GM10248 (cell line): ENCODE data around the gene CRBN.

Experiments
- CTCF ChIA-PET: fragments of 300-600 bp; sonication (Branson Sonifier 250); formaldehyde crosslinking; extraction: SDS; loops from one replicate; lab custom pipeline; 2021; ENCODE audit warnings: antibody characterized with exemption; lab: Yijun Ruan, JAX
- POLR2A ChIA-PET: fragments of 350-650 bp; sonication (Branson Sonifier 250); formaldehyde crosslinking; extraction: SDS; loops from one replicate; lab custom pipeline; 2020; ENCODE audit warnings: antibody characterized with exemption; lab: Yijun Ruan, JAX
- DNase-seq: peaks from one replicate; pipeline ENCODE4 v3.0.0; 2012; ENCODE audit errors: extremely low spot score
- TF ChIP-seq, protein P1 (sequence below): IDR thresholded peaks from 2 replicates; pipeline ENCODE4 v1.5.1; 2012; ENCODE audit warnings: mild to moderate bottlenecking, low read depth; ENCODE audit errors: extremely low read depth, missing control alignments, control extremely low read depth

Gene CRBN

DNA sequence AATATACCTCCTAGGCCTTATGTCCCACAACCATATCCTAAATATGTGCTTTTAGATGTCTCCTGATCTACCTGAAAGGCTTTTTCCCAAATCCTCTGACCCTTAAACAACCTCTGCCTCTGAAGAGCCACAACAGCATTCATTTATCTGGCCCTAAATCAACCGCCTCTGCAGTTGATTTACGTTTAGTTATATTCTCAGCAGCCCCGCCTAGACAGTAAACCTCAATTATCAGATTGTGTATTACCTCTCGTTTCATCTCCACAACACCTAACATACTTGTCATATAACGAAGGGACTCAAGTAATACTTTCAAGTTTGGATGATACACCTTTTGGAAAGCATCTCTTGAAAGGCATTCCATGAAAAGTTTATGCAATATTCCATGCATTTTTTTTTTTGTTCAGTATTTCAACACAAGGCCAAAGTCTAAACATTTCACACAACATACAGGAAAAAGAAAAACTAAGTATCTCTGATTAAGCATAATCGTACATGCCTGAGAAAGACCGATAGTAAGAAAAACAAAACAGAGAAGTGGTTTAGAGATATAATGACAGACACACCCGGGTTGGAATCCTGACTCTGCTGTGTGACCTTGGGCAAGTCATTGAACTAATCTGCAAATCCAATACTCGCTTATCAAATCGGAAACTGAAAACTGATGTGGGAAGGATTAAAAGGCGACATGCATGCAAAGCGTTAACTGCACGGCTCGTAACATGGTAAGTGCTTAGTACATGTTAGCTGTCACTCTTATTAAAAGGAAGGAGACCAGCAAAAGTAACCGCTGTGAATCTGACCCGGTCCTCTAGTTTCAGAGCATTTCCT is 778 bp downstream of the CRBN start:
- DNase-seq: no peak
- ChIA-PET CTCF (interaction anchor here (0.7 to 1.2 kb wide), 7 partner anchors 9 to 106 kb away, joined by 3 to 6 read pairs (median 3); no protein-coding TSS in a partner anchor), POLR2A (no interaction called here)
- TF ChIP-seq, protein P1, sequence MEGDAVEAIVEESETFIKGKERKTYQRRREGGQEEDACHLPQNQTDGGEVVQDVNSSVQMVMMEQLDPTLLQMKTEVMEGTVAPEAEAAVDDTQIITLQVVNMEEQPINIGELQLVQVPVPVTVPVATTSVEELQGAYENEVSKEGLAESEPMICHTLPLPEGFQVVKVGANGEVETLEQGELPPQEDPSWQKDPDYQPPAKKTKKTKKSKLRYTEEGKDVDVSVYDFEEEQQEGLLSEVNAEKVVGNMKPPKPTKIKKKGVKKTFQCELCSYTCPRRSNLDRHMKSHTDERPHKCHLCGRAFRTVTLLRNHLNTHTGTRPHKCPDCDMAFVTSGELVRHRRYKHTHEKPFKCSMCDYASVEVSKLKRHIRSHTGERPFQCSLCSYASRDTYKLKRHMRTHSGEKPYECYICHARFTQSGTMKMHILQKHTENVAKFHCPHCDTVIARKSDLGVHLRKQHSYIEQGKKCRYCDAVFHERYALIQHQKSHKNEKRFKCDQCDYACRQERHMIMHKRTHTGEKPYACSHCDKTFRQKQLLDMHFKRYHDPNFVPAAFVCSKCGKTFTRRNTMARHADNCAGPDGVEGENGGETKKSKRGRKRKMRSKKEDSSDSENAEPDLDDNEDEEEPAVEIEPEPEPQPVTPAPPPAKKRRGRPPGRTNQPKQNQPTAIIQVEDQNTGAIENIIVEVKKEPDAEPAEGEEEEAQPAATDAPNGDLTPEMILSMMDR: no peak

DNA sequence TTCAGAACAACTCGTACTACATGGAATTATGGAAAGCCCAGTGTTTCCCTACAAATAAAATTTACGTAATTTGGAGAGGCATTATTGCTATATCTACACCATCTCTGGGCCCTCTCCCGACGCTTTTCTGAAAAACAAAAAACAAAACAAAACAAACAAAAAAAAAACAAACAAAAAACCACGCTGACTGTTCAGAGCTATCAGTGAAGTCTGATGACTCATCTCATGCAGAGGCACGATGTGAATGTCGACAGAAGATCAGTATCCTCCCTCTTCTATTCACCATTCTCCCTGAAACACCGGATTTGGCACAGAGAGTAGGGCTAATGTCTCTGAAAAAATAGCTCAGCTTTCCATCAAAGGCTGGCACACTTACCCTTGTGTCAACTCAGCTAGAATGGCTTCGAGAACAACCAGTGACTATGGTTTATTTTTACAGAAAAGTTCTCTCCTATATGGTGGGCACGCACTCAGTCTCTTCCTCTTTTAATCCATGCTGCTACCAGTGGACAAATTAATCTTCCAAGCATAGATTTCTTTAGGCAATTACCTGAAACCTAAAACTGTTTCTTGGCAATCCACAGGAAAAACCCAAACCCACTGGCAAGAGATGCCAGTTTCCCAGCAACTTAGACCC is 1.5 kb downstream of the CRBN start:
- TF ChIP-seq, protein P1: no peak
- CTCF ChIA-PET: interaction anchor here (0.6 to 1.0 kb wide), 3 partner anchors 10 to 31 kb away, joined by 3 to 5 read pairs (median 4); no protein-coding TSS in a partner anchor
- DNase-seq: no peak
- POLR2A ChIA-PET: no interaction called here

DNA sequence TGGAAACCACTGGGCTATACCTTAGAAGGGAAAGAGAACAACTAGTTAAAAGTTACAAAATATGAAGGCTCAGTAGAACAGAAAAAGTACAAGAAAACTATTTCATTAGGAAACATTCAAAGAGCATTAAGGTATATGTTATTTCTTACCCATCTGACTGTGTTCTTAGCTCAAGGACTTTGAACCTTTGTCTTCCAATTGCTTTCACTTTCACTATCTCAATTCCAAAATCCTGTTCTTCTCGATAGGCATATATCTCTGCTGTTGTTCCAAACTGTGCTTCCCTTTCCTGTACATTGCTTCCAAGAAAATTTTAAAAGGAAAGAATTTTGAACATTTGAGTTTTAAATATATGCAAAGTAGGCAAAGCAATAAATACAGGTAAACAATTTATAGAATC is 6.9 kb downstream of the CRBN start:
- CTCF ChIA-PET: interaction anchor here (1.0 to 2.8 kb wide), 8 partner anchors 9 to 78 kb away, joined by 3 to 10 read pairs (median 3); no protein-coding TSS in a partner anchor
- TF ChIP-seq, protein P1: no peak
- POLR2A ChIA-PET: no interaction called here
- DNase-seq: peak; percentile 16

DNA sequence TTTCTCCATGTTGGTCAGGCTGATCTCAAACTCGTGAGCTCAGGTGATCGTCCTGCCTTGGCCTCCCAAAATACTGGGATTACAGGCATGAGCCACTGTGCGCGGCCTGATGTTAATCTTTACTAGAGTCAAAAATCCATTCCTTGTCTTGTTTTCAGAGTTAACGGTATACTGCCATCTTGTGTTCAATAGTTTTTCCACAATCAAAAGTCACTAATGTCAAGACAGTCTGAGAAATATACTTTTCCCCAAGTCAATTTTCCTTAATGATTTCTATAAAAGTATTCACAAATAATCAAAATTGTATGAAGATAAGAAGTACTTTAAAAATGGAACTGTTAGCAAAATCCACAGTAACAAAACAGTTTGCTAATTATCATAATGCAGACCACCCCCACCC is 8.5 kb downstream of the CRBN start:
- CTCF ChIA-PET: interaction anchor here (1.0 to 2.8 kb wide), 5 partner anchors 8 to 41 kb away, joined by 3 to 10 read pairs (median 5); partner anchors contain the start of gene CRBN

DNA sequence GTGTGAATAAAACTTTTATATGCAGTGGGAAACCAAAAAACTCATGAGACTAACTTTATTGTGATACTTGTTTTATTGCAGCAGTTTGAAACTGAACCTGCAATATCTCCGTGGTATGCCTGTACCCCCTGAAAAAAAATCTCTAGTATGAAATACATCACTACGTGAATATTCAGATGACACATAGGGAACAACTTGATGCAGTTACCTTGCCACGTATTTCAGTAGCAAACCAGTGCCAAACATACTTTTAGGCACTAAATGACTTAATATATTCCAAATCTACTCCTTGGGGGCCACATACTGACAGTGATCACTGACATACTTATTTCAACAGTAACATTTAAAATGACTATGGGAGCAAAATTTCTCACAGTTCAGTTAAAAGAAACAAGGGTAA is 13.8 kb downstream of the CRBN start:
- ChIA-PET CTCF (no interaction called here), POLR2A (no interaction called here)
- DNase-seq: no peak
- TF ChIP-seq, protein P1: no peak

More for the DNA sequence above, 8.5 kb downstream of the CRBN start:
- POLR2A ChIA-PET: no interaction called here
- TF ChIP-seq, protein P1: peak; percentile 32
- DNase-seq: no peak

DNA sequence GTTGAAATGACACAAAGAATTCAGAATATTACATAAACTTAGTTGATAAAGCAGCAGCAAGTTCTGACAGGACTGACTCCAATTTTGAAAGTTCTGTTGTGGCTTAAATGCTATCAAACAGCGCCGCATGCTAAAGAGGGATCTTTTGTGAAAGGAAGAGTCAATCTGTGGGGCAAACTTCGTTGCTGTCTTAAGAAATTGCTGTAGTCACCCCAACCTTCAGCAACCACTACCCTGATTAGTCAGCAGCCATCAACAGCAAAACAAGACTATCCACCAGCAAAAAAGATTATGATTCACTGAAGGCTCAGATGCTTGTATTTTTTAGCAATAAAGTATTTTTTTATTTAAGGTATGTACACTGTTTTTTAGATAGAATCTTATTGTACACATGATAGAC is 14.2 kb downstream of the CRBN start:
- CTCF ChIA-PET: no interaction called here

More for the DNA sequence above, 14.2 kb downstream of the CRBN start:
- TF ChIP-seq, protein P1: no peak
- DNase-seq: no peak
- POLR2A ChIA-PET: no interaction called here
